HG02610 (cell line): ENCODE results near the gene SORT1.
A peak's percentile ranks its signal among the peaks of the same experiment; 100 is the strongest.

Experiments used
- ATAC-seq: cut with Tn5 transposase; IDR thresholded peaks from one replicate; pipeline ENCODE4 v1.9.1; 2021; ENCODE audit warnings: mild to moderate bottlenecking, moderate library complexity; ENCODE audit not compliant: unreplicated experiment

SORT1 gene

DNA sequence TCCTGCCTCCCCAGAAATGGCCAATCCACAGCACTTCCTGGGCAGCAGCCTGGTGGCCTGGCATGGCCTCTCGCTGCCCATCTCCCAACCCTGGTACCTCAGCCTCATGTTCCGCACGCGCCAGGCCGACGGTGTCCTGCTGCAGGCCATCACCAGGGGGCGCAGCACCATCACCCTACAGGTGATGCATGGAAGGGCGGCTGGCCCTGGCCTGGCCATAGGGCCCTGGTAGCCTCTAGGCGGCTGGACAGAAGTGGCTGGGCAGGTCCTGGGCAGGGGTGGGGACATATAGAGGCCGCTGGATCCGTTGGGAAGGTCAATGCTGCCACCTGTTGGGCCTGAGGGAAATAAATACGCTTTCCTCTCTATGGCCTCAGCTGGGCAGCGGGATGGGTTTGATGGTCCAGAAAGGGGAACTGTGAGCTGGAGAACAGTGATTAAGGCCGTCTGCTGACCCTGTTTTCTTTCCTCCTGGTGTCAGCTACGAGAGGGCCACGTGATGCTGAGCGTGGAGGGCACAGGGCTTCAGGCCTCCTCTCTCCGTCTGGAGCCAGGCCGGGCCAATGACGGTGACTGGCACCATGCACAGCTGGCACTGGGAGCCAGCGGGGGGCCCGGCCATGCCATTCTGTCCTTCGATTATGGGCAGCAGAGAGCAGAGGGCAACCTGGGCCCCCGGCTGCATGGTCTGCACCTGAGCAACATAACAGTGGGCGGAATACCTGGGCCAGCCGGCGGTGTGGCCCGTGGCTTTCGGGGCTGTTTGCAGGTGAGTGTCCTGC is 133.9 kb downstream of the SORT1 start:
- peak; percentile 46 for ATAC-seq

DNA sequence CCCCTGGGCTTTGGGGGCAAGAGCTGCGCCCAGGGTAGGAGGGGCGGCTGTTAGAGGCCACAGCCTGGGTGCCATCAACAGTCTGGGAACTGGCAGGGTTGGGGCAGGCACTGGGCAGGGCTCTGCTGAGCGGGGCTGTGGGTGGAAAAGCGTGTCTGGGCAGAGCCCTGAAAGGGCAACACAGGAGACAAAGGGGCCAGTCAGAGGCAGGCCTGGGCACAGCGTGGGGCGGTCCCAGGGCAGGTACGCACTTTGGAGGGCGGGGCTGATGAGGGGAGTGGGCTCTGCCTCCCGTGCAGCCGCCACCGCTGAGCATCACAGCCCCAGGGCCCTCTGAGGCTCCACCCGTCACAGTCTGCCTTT is 134.5 kb downstream of the SORT1 start:
- ATAC-seq, result no peak

- no peak for ATAC-seq
These were observed 135.3 kb downstream of the SORT1 start for GRCh38 chr1:109262231-109263055.

DNA sequence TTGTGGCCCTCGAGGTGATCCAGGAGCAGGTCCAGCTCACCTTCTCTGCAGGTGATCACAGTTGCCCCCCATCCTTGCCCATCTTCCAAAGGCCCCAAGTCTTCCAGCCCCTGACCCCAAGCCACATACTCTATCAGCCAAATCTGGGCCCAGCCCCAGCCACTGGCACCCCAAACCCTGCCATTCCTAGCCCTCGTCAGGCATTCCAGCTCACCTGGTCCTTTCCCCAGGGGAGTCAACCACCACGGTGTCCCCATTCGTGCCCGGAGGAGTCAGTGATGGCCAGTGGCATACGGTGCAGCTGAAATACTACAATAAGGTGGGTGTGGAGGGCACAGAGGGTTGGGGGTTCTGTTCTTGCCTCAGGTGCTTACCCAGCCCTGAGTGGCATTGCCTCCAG is 136.1 kb downstream of the SORT1 start:
- no peak for ATAC-seq

- ATAC-seq, result no peak
These were observed 136.7 kb downstream of the SORT1 start for GRCh38 chr1:109261006-109261405.

DNA sequence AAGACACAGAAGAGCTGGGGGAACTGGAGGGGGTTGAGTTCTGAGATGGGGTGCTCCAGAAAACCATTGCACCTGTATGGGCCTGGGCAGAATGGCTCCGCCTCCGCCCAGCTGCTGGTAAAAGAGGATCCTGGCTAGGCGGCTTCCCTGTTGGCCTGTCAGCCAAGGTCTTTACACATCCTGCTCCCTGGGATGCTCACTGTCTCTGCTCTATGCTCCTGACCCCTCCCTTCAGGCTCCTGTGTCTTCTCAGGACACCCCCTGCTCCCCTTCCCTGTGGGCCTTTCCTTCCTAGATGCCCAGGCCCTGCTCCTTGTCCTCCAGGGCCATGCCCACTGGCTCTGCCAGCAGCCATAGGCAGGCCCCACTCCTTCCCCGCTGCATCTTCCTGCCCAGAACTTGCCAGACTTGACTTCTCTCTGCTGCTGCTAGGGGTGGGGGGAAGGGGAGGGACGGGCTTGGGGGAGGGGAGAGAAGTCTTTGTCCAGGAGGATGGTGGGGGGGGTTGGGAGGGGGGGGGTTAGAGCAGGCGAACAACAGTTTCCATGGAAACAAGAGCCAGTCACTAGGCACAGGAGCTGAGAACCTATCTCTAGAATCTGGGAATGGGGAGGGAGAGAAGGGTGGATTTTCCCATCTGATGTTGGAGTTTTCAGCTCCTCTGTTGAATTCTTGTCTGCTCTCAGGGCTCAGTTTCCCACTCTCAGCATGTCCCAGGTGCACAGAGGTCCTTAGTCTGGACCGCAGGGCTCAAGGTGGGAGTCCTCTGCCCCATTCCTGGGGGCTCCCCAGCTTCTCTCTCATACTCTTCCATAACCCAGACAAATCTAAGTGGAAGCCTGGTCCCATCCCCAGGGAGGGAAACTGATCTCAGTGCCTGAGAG is 137.8 kb downstream of the SORT1 start:
- ATAC-seq, result no peak
